ENCODE measurements around the gene MPPE1.
A peak's percentile ranks its signal among the peaks of the same experiment; 100 is the strongest.
"Not testable (repeated sequence)": the region's sequence is repeated elsewhere in the genome, so short reads cannot be mapped to it uniquely, and the experiment has no call there.

MPPE1 gene

GRCh38 chr18:11857177-11857887 lies 50.8 kb downstream of the MPPE1 start:
- DNase-seq (ENCODE audit: low read depth, low spot score) = peak; percentile 96

GRCh38 chr18:11854554-11854953 lies 53.6 kb downstream of the MPPE1 start:
- not testable (repeated sequence) for DNase-seq (ENCODE audit: low read depth, low spot score)

- DNase-seq (ENCODE audit: low read depth, low spot score) = no peak
Measured at GRCh38 chr18:11851806-11852337, 56.2 kb downstream of the MPPE1 start.

- DNase-seq (ENCODE audit: low read depth, low spot score) = peak; percentile 95
Measured at GRCh38 chr18:11851146-11851805, 56.8 kb downstream of the MPPE1 start, which contains the start of gene CHMP1B. TSS of gene CHMP1B (plus strand) at chr18:11851413. CDS start at chr18:11851512, 99 bp downstream.

GRCh38 chr18:11850821-11851145 lies 57.3 kb downstream of the MPPE1 start:
- no peak for DNase-seq (ENCODE audit: low read depth, low spot score)

- peak; percentile 94 for DNase-seq (ENCODE audit: low read depth, low spot score)
Measured at GRCh38 chr18:11849841-11850634, 58.1 kb downstream of the MPPE1 start.

GRCh38 chr18:11849279-11849678 lies 58.8 kb downstream of the MPPE1 start:
- DNase-seq (ENCODE audit: low read depth, low spot score) = no peak

- no peak for DNase-seq (ENCODE audit: low read depth, low spot score)
Measured at GRCh38 chr18:11847811-11848210, 60.3 kb downstream of the MPPE1 start.

- no peak for DNase-seq (ENCODE audit: low read depth, low spot score)
Measured at GRCh38 chr18:11845654-11846053, 62.5 kb downstream of the MPPE1 start.

GRCh38 chr18:11844436-11844835 lies 63.7 kb downstream of the MPPE1 start:
- DNase-seq (ENCODE audit: low read depth, low spot score) = no peak

- peak; percentile 70 for DNase-seq (ENCODE audit: low read depth, low spot score)
Measured at GRCh38 chr18:11842562-11842961, 65.6 kb downstream of the MPPE1 start.

GRCh38 chr18:11840493-11840892 lies 67.6 kb downstream of the MPPE1 start:
- DNase-seq (ENCODE audit: low read depth, low spot score) = no peak

GRCh38 chr18:11839556-11839955 lies 68.6 kb downstream of the MPPE1 start:
- DNase-seq (ENCODE audit: low read depth, low spot score) = no peak

- DNase-seq (ENCODE audit: low read depth, low spot score) = no peak
Measured at GRCh38 chr18:11834772-11835171, 73.3 kb downstream of the MPPE1 start.

Measured in smooth muscle cell of the brain vasculature (primary cell).